Measurements from ENCODE around the gene GAB1. TPM values are rescaled to one million over a fixed set of nuclear protein-coding genes. Genes with fewer than 3 reads are reported as not detected.

The GAB1 gene
- total RNA-seq = 1 to 10 TPM in 2 of 5 experiments, under 1 TPM in 2, not detected in 1; 0.67 to 6.4 (median 2.2) TPM
- polyA plus RNA-seq = not detected
- total RNA-seq = not detected

DNA sequence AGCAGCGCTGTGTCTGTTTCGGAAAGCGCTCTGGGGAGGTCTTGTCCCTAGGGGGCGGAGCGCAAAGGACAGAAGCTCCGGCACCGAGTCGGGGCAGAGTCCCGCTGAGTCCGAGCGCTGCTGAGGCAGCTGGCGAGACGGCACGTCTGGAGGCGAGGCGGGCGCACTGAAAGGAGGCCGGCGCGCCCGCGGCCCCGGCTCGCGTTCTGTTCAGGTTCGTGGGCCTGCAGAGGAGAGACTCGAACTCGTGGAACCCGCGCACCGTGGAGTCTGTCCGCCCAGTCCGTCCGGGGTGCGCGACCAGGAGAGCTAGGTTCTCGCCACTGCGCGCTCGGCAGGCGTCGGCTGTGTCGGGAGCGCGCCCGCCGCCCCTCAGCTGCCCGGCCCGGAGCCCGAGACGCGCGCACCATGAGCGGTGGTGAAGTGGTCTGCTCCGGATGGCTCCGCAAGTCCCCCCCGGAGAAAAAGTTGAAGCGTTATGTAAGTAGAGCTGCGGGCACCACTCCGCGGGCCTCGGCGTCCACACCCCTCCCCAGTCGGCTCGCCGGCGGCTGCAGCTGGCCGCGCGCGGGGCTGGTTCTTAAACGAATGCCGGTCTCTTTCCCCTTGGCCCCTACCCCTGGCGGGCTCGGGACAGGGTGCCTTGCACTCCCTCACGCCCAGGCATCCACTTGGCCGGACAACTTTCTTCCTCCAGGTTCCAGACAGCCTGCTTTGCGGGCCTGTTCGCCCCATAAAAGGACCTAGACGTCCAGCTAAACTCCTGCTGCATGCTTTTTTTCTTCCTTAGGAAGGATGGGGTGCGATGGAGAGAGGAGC, at the start of gene GAB1:
Gene GAB1, plus strand, starts transcription at position 96 of the 819 bp plus-strand sequence. Its CDS starts 313 bp downstream, at position 409.
- intact Hi-C loops (cut with micrococcal nuclease) = loop anchor here in 1 of 2 donors (1.0 to 5.0 kb wide), 2 partner anchors 22 to 155 kb away; partner anchors contain the start of gene USP38
- peaks cover 4 to 12% (median 5%) of the 10 kb centered on the region in 7 donors for H3K4me1 Mint-ChIP-seq
- peaks cover 0 to 1% (median 0%) of the 10 kb centered on the region in 11 donors for H3K9me3 Mint-ChIP-seq
- Histone ChIP-seq H3K27ac (ENCODE audit: low read depth, low read length) (no peak within 1 kb of the TSS), H3K36me3 (ENCODE audit: control insufficient read depth in 2 of 3, insufficient read depth in 3 of 3, low read length in 3 of 3) (no peaks in the 10 kb centered on the region), H3K4me3 (ENCODE audit: low read length) (peak within 1 kb of the TSS; percentile 13), H3K27me3 (ENCODE audit: control insufficient read depth in 2 of 2, insufficient read depth in 2 of 2, low read length in 2 of 2) (peaks cover 3 to 19% of the 10 kb centered on the region in 2 donors), H3K4me1 (ENCODE audit: control insufficient read depth in 2 of 2, insufficient read depth in 2 of 2, low read length in 2 of 2) (no peaks in the 10 kb centered on the region), H3K9me3 (ENCODE audit: control insufficient read depth in 2 of 3, low read length in 3 of 3) (no peaks in the 10 kb centered on the region)
- ChIA-PET CTCF (no interaction called here), POLR2A (no interaction called here)
- ATAC-seq (peak; percentile 75), DNase-seq (peak in 3 of 9 donors; percentile 2 to 46 (median 13))
- peak within 1 kb of the TSS in 1 of 9 donors; percentile 58 for H3K27ac Mint-ChIP-seq
- peaks cover 39 to 68% (median 54%) of the 10 kb centered on the region in 5 donors for H3K27me3 Mint-ChIP-seq
- peak within 1 kb of the TSS; percentile 65 to 91 (median 84) for H3K4me3 Mint-ChIP-seq
- peaks cover 0 to 4% (median 0%) of the 10 kb centered on the region in 5 donors for H3K36me3 Mint-ChIP-seq

DNA sequence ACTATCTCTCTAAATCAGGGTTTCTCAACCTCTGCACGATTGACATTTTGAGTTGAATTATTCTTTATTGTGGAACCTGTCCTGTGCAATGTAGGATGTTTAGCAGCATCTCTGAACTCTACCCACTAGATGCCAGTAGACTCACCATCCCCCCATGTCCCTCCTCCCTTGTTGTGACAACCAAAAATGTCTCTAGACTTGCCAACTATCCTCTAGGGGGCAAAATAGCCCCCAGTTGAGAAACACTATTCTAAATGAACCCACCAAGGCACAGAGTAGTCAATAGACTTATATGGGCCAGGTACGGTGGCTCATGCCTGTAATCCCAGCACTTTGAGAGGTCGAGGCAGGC, 49.1 kb upstream of the GAB1 start:
- no peaks in the 10 kb centered on the region for H3K9me3 Mint-ChIP-seq
- no peak overlapping the region for H3K27ac ChIP-seq (ENCODE audit: low read depth, low read length)
- no peak overlapping the region for H3K4me3 ChIP-seq (ENCODE audit: low read length)
- no peaks in the 10 kb centered on the region for H3K27me3 ChIP-seq (ENCODE audit: control insufficient read depth in 2 of 2, insufficient read depth in 2 of 2, low read length in 2 of 2)
- ATAC-seq = no peak
- H3K36me3 Mint-ChIP-seq = no peaks in the 10 kb centered on the region
- H3K4me1 ChIP-seq (ENCODE audit: control insufficient read depth in 2 of 2, insufficient read depth in 2 of 2, low read length in 2 of 2) = no peaks in the 10 kb centered on the region
- intact Hi-C loops (cut with micrococcal nuclease) = no loop called here
- H3K27me3 Mint-ChIP-seq = peaks cover 0 to 7% (median 4%) of the 10 kb centered on the region in 5 donors
- H3K27ac Mint-ChIP-seq = no peak overlapping the region
- no peak for DNase-seq
- H3K4me1 Mint-ChIP-seq = no peaks in the 10 kb centered on the region
- POLR2A ChIA-PET = no interaction called here
- CTCF ChIA-PET = no interaction called here
- no peak overlapping the region for H3K4me3 Mint-ChIP-seq
- H3K9me3 ChIP-seq (ENCODE audit: control insufficient read depth in 2 of 3, low read length in 3 of 3) = no peaks in the 10 kb centered on the region
- H3K36me3 ChIP-seq (ENCODE audit: control insufficient read depth in 2 of 3, insufficient read depth in 3 of 3, low read length in 3 of 3) = no peaks in the 10 kb centered on the region

DNA sequence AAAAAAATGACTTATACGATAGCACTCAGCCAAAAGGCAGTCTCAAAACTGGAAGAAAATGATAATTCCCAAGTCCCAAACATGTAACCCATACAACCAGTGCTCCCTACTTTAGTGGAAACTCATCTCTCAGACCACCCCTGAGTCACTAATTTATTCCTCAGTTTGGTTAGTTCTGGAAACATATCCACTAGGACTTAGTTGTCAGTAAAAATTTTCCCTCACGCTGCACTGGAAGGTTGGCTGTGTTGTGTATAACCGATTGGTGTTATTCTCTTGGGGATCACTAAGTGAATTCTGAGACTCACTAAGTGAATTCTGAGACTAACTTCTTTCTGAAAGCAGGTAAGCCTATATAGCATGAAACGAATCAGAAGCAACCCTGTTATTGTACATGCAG, 48.5 kb upstream of the GAB1 start:
- POLR2A ChIA-PET = no interaction called here
- Mint-ChIP-seq H3K4me3 (no peak overlapping the region), H3K9me3 (no peaks in the 10 kb centered on the region), H3K36me3 (no peaks in the 10 kb centered on the region), H3K27me3 (peaks cover 0 to 7% (median 4%) of the 10 kb centered on the region in 5 donors), H3K27ac (no peak overlapping the region), H3K4me1 (no peaks in the 10 kb centered on the region)
- Histone ChIP-seq H3K27me3 (ENCODE audit: control insufficient read depth in 2 of 2, insufficient read depth in 2 of 2, low read length in 2 of 2) (no peaks in the 10 kb centered on the region), H3K4me3 (ENCODE audit: low read length) (no peak overlapping the region), H3K9me3 (ENCODE audit: control insufficient read depth in 2 of 3, low read length in 3 of 3) (no peaks in the 10 kb centered on the region), H3K36me3 (ENCODE audit: control insufficient read depth in 2 of 3, insufficient read depth in 3 of 3, low read length in 3 of 3) (no peaks in the 10 kb centered on the region), H3K4me1 (ENCODE audit: control insufficient read depth in 2 of 2, insufficient read depth in 2 of 2, low read length in 2 of 2) (no peaks in the 10 kb centered on the region), H3K27ac (ENCODE audit: low read depth, low read length) (no peak overlapping the region)
- ATAC-seq (no peak), DNase-seq (no peak)
- intact Hi-C loops (cut with micrococcal nuclease) = no loop called here
- CTCF ChIA-PET = no interaction called here

DNA sequence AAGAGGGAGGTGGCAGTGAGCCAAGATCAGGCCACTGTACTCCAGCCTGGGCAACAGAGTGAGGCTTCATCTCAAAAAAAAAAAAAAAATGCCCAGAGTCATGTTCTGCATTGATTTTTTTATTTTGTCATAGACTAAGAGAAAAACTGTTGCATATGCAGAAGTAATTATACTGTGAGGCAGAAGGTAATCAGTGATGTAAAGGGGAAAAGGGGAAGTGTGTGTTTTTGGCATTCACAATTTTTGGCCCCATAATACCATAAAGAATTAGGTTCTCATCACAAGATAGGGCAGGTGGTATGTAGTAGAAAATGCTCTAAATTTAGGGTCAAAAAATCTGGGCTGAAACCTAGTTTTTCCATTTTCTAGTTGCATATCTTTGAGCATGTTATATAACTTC, 47.3 kb upstream of the GAB1 start:
- Mint-ChIP-seq H3K9me3 (no peaks in the 10 kb centered on the region), H3K36me3 (no peaks in the 10 kb centered on the region), H3K27me3 (peaks cover 0 to 5% (median 4%) of the 10 kb centered on the region in 5 donors), H3K4me1 (no peaks in the 10 kb centered on the region), H3K27ac (no peak overlapping the region), H3K4me3 (no peak overlapping the region)
- Histone ChIP-seq H3K36me3 (ENCODE audit: control insufficient read depth in 2 of 3, insufficient read depth in 3 of 3, low read length in 3 of 3) (no peaks in the 10 kb centered on the region), H3K9me3 (ENCODE audit: control insufficient read depth in 2 of 3, low read length in 3 of 3) (no peaks in the 10 kb centered on the region), H3K27ac (ENCODE audit: low read depth, low read length) (no peak overlapping the region), H3K27me3 (ENCODE audit: control insufficient read depth in 2 of 2, insufficient read depth in 2 of 2, low read length in 2 of 2) (no peaks in the 10 kb centered on the region), H3K4me3 (ENCODE audit: low read length) (no peak overlapping the region), H3K4me1 (ENCODE audit: control insufficient read depth in 2 of 2, insufficient read depth in 2 of 2, low read length in 2 of 2) (no peaks in the 10 kb centered on the region)
- intact Hi-C loops (cut with micrococcal nuclease) = no loop called here
- CTCF ChIA-PET = no interaction called here
- POLR2A ChIA-PET = no interaction called here
- DNase-seq (no peak), ATAC-seq (no peak)

GRCh38 chr4:143291314-143291713, 45.4 kb upstream of the GAB1 start:
- Mint-ChIP-seq H3K27ac (no peak overlapping the region), H3K4me3 (no peak overlapping the region), H3K9me3 (no peaks in the 10 kb centered on the region), H3K4me1 (no peaks in the 10 kb centered on the region), H3K27me3 (peaks cover 0 to 4% (median 0%) of the 10 kb centered on the region in 5 donors), H3K36me3 (no peaks in the 10 kb centered on the region)
- no peaks in the 10 kb centered on the region for H3K36me3 ChIP-seq (ENCODE audit: control insufficient read depth in 2 of 3, insufficient read depth in 3 of 3, low read length in 3 of 3)
- no peaks in the 10 kb centered on the region for H3K9me3 ChIP-seq (ENCODE audit: control insufficient read depth in 2 of 3, low read length in 3 of 3)
- ATAC-seq (no peak), DNase-seq (no peak)
- ChIA-PET POLR2A (no interaction called here), CTCF (no interaction called here)
- H3K27ac ChIP-seq (ENCODE audit: low read depth, low read length) = no peak overlapping the region
- no peaks in the 10 kb centered on the region for H3K27me3 ChIP-seq (ENCODE audit: control insufficient read depth in 2 of 2, insufficient read depth in 2 of 2, low read length in 2 of 2)
- no peaks in the 10 kb centered on the region for H3K4me1 ChIP-seq (ENCODE audit: control insufficient read depth in 2 of 2, insufficient read depth in 2 of 2, low read length in 2 of 2)
- intact Hi-C loops (cut with micrococcal nuclease) = no loop called here
- H3K4me3 ChIP-seq (ENCODE audit: low read length) = no peak overlapping the region

- DNase-seq = no peak
- ChIA-PET CTCF (no interaction called here), POLR2A (no interaction called here)
- Histone ChIP-seq H3K27me3 (ENCODE audit: control insufficient read depth in 2 of 2, insufficient read depth in 2 of 2, low read length in 2 of 2) (no peaks in the 10 kb centered on the region), H3K9me3 (ENCODE audit: control insufficient read depth in 2 of 3, low read length in 3 of 3) (no peaks in the 10 kb centered on the region), H3K36me3 (ENCODE audit: control insufficient read depth in 2 of 3, insufficient read depth in 3 of 3, low read length in 3 of 3) (no peaks in the 10 kb centered on the region), H3K4me3 (ENCODE audit: low read length) (no peak overlapping the region), H3K4me1 (ENCODE audit: control insufficient read depth in 2 of 2, insufficient read depth in 2 of 2, low read length in 2 of 2) (no peaks in the 10 kb centered on the region), H3K27ac (ENCODE audit: low read depth, low read length) (no peak overlapping the region)
- ATAC-seq = no peak
- Mint-ChIP-seq H3K27ac (no peak overlapping the region), H3K4me1 (no peaks in the 10 kb centered on the region), H3K4me3 (no peak overlapping the region), H3K9me3 (no peaks in the 10 kb centered on the region), H3K27me3 (no peaks in the 10 kb centered on the region), H3K36me3 (no peaks in the 10 kb centered on the region)
- intact Hi-C loops (cut with micrococcal nuclease) = no loop called here
These were observed 43.8 kb upstream of the GAB1 start for GRCh38 chr4:143292858-143293257.

GRCh38 chr4:143294310-143294709, 42.4 kb upstream of the GAB1 start:
- H3K27me3 Mint-ChIP-seq = peaks cover 0 to 3% (median 0%) of the 10 kb centered on the region in 5 donors
- no peak overlapping the region for H3K4me3 Mint-ChIP-seq
- ChIA-PET CTCF (no interaction called here), POLR2A (no interaction called here)
- H3K4me1 Mint-ChIP-seq = no peaks in the 10 kb centered on the region
- H3K9me3 Mint-ChIP-seq = peaks cover 0 to 2% (median 0%) of the 10 kb centered on the region in 11 donors
- H3K27ac Mint-ChIP-seq = no peak overlapping the region
- DNase-seq (no peak), ATAC-seq (no peak)
- Histone ChIP-seq H3K36me3 (ENCODE audit: control insufficient read depth in 2 of 3, insufficient read depth in 3 of 3, low read length in 3 of 3) (no peaks in the 10 kb centered on the region), H3K27ac (ENCODE audit: low read depth, low read length) (no peak overlapping the region), H3K27me3 (ENCODE audit: control insufficient read depth in 2 of 2, insufficient read depth in 2 of 2, low read length in 2 of 2) (no peaks in the 10 kb centered on the region), H3K9me3 (ENCODE audit: control insufficient read depth in 2 of 3, low read length in 3 of 3) (no peaks in the 10 kb centered on the region), H3K4me3 (ENCODE audit: low read length) (no peak overlapping the region), H3K4me1 (ENCODE audit: control insufficient read depth in 2 of 2, insufficient read depth in 2 of 2, low read length in 2 of 2) (no peaks in the 10 kb centered on the region)
- H3K36me3 Mint-ChIP-seq = no peaks in the 10 kb centered on the region
- intact Hi-C loops (cut with micrococcal nuclease) = no loop called here
